GM12878 (cell line): ENCODE measurements around the gene ADAMTSL2. TPM values are rescaled to one million over a fixed set of nuclear protein-coding genes. Genes with fewer than 3 reads are reported as not detected.

ENCODE experiments used
- ATAC-seq: fragments of 200-7000 bp; cut with Tn5 transposase; 3 replicates; pipeline ENCODE4 v1.9.1; 2020; ENCODE audit warnings: mild to moderate bottlenecking, moderate library complexity
- BruUV-seq: library from RNA; stranded (reverse); fragments of 400-500 nt; replicated peaks from 2 replicates; lab custom pipeline; 2021; lab: Mats Ljungman, UMichigan
- CTCF ChIA-PET: fragments of 300-600 bp; sonication (Branson Sonifier 250); formaldehyde crosslinking; extraction: SDS; loops from one replicate; lab custom pipeline; 2021; ENCODE audit warnings: inconsistent platforms; lab: Yijun Ruan, JAX
- POLR2A ChIA-PET: fragments of 350-600 bp; formaldehyde crosslinking; extraction: SDS; loops from one replicate; lab custom pipeline; 2021; ENCODE audit warnings: inconsistent platforms; lab: Charles Lee
- RAD21 ChIA-PET: fragments of 300-600 bp; sonication (Branson Sonifier 250); formaldehyde crosslinking; loops from one replicate; lab custom pipeline; 2023; ENCODE audit warnings: antibody characterized with exemption; ENCODE audit not compliant: unreplicated experiment; lab: Charles Lee
- SMC1A ChIA-PET: fragments of 300-600 bp; sonication (Branson Sonifier 250); formaldehyde crosslinking; loops from one replicate; lab custom pipeline; 2023; ENCODE audit not compliant: unreplicated experiment, uncharacterized antibody; lab: Charles Lee
- DNase-seq: peaks from one replicate; pipeline ENCODE4 v3.0.0-alpha.2; 2011; ENCODE audit warnings: low read depth, low spot score
- FAIRE-seq: peaks from 3 replicates; lab custom pipeline; 2011; peaks lifted over from hg19 to GRCh38; lab: Jason Lieb, UNC
- H2AFZ ChIP-seq: 2 replicates; pipeline ENCODE4 v1.6.0; 2011; ENCODE audit warnings: low read depth, low read length, control low read depth; ENCODE audit not compliant: control insufficient read depth
- H3K27ac ChIP-seq: 2 replicates; pipeline ENCODE4 v1.5.1; 2011; ENCODE audit warnings: control low read depth; ENCODE audit not compliant: control insufficient read depth, insufficient read depth
- H3K27me3 ChIP-seq, 2 experiments: replicated peaks in 1 of 2; 2 replicates each; pipeline versions ENCODE4 v1.6.0 to v1.6.1; 2011; ENCODE audit warnings: low read length in 1 of 2; ENCODE audit not compliant: control insufficient read depth in 2 of 2, insufficient read depth in 2 of 2
- H3K36me3 ChIP-seq, 2 experiments: 2 replicates each; pipeline ENCODE4 v1.5.1; 2011; ENCODE audit warnings: low read length in 1 of 2; ENCODE audit not compliant: control insufficient read depth in 2 of 2, insufficient read depth in 2 of 2
- H3K4me1 ChIP-seq: 2 replicates; pipeline ENCODE4 v1.6.1; 2011; ENCODE audit warnings: mild to moderate bottlenecking, low read length, moderate library complexity, mixed read lengths; ENCODE audit not compliant: control insufficient read depth, insufficient read depth
- H3K4me2 ChIP-seq: 2 replicates; pipeline ENCODE4 v1.6.0; 2011; ENCODE audit warnings: control low read depth; ENCODE audit not compliant: control insufficient read depth, insufficient read depth
- H3K4me3 ChIP-seq: fragments of 200-600 bp; sonication (generic); 2 replicates; pipeline ENCODE4 v1.5.1; 2016
- H3K79me2 ChIP-seq: 2 replicates; pipeline ENCODE4 v1.6.0; 2011; ENCODE audit warnings: low read length; ENCODE audit not compliant: control insufficient read depth, insufficient read depth
- H3K9ac ChIP-seq: 2 replicates; pipeline ENCODE4 v1.8.0; 2011; ENCODE audit warnings: low read length, control low read depth, mixed read lengths; ENCODE audit not compliant: control insufficient read depth, insufficient read depth
- H3K9me3 ChIP-seq: replicated peaks from 3 replicates; pipeline ENCODE4 v1.5.1; 2011; ENCODE audit warnings: mild to moderate bottlenecking, low read length; ENCODE audit not compliant: control insufficient read depth, insufficient read depth
- H4K20me1 ChIP-seq: 2 replicates; pipeline ENCODE4 v1.6.0; 2011; ENCODE audit not compliant: control insufficient read depth, insufficient read depth
- CEBPB ChIP-seq, 2 experiments: fragments of 150-350 bp in 1 of 2; IDR thresholded peaks; 2 replicates each; pipeline ENCODE4 v1.6.1; 2012 to 2014; ENCODE audit warnings: low read depth in 2 of 2, low read length in 2 of 2, borderline replicate concordance in 1 of 2, inconsistent platforms in 1 of 2
- CHD1 ChIP-seq: IDR thresholded peaks from 2 replicates; pipeline ENCODE4 v1.6.1; 2012; ENCODE audit warnings: low read depth, low read length, improper control_type of control experiment
- ESRRA ChIP-seq: IDR thresholded peaks from 2 replicates; pipeline ENCODE4 v1.6.1; 2012; ENCODE audit warnings: mild to moderate bottlenecking, low read length, improper control_type of control experiment
- PAX5 ChIP-seq: IDR thresholded peaks from 2 replicates; pipeline ENCODE4 v1.6.1; 2011; ENCODE audit warnings: low read depth, low read length, borderline replicate concordance
- PAX8 ChIP-seq: fragments of 450-650 bp; IDR thresholded peaks from 2 replicates; pipeline ENCODE4 v1.6.1; 2017; ENCODE audit warnings: mild to moderate bottlenecking, moderate library complexity
- ZZZ3 ChIP-seq: IDR thresholded peaks from 2 replicates; pipeline ENCODE4 v1.6.1; 2011; ENCODE audit warnings: low read depth; ENCODE audit not compliant: control insufficient read depth, insufficient read length
- WGBS: methylation state at CpG from one replicate; pipeline ENCODE4 v1.1.6; 2016; ENCODE audit warnings: low lambda C conversion rate; ENCODE audit not compliant: insufficient replicate concordance, insufficient coverage; ENCODE audit errors: missing lambda C conversion rate; 5-methylcytosine and 5-hydroxymethylcytosine counted together
- in situ Hi-C: fragments of 300-500 bp; cut with MboI; formaldehyde crosslinking; loops from 9 replicates; pipeline ENCODE4 v1.14.3; 2018; ENCODE audit warnings: mixed read lengths
- intact Hi-C: fragments of 100-400 bp; cut with micrococcal nuclease; formaldehyde crosslinking; loops from one replicate; pipeline ENCODE4 v1.14.2; 2022; ENCODE audit not compliant: unreplicated experiment
- polyA plus RNA-seq, 11 experiments: library from polyadenylated mRNA; depleted of rRNA in 4 of 11; unstranded in 6 of 11; stranded (reverse) in 5 of 11; fragments of >200 nt; fragmentation: Nextera tagmentation in 4 of 11; fragmentation: Illumina TruSeq in 1 of 11; extraction: Ambion mirVana in 4 of 11; extraction: Trizol in 1 of 11; gene quantifications; 1 replicate in 1 of 11; 2 replicates in 10 of 11; pipeline versions ENCODE4 v1.2.1 to v1.2.3, GENCODE V29; 2011 to 2016; ENCODE audit warnings: inconsistent platforms in 2 of 11, missing spikeins in 2 of 11, low read depth in 1 of 11
- total RNA-seq, 4 experiments: library from RNA; depleted of rRNA in 3 of 4; stranded (reverse); fragments of >200 nt in 3 of 4; fragmentation: Illumina TruSeq in 1 of 4; extraction: Trizol in 1 of 4; gene quantifications; 2 replicates each; pipeline versions ENCODE4 v1.2.1 to v1.2.3, GENCODE V29; 2013 to 2021
- TF ChIP-seq, protein P1 (sequence below): fragments of 450-650 bp; IDR thresholded peaks from 2 replicates; pipeline ENCODE4 v1.6.1; 2017; ENCODE audit warnings: antibody characterized with exemption, mild to moderate bottlenecking, moderate library complexity
- TF ChIP-seq, protein P2 (sequence below): IDR thresholded peaks from 2 replicates; pipeline ENCODE4 v1.6.1; 2012; ENCODE audit warnings: low read depth, low read length, improper control_type of control experiment
- TF ChIP-seq, protein P3 (sequence below): IDR thresholded peaks from 2 replicates; pipeline ENCODE4 v1.6.1; 2012; ENCODE audit warnings: low read depth, low read length, improper control_type of control experiment

ADAMTSL2 gene
- total and polyA plus RNA-seq, 10 of the 15 experiments (the other 5 are each of a cell fraction or from before 2014, with no cell fraction given): 0.07 TPM; not detected in 9

DNA sequence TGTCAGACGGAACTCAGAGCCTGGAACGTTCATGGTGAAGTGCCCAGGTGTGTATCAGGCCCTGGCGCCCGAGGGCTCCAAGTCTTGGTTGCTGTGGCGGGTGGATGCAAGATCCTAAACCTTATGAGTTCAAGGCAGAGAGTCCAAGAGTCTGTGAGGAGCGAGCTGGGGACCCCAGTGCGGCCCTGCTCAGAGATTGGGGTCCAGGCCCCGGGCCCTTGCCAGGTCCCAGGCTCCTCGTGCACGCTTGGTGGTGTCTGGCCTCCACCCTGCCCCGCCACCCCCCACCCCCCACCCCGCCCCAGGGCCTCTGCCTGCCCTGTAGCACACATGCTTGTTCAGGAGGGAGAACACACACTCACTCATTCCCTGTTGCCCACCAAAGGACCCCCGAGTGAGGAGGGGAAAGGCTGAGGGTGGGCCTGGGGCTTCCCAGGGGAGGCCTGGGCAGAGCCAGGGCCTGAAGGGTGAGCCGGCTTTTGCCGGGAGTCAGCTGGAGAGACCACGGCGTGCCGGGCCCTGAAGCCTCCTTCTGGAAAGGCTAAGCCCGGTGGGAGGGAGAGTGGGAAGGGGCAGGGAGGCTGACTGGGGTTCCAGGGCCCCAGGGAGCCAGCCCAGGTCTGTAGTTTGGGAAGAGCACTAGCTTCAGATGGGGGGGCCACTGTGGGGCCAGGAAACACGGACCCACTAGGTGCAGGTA is 37.5 kb downstream of the ADAMTSL2 start:
- in situ Hi-C loops: no loop called here
- ATAC-seq: no peak

More for the DNA sequence above, 37.5 kb downstream of the ADAMTSL2 start:
- no peak for DNase-seq
- Histone ChIP-seq H3K36me3 (no peaks in the 10 kb centered on the region), H3K9ac (no peak overlapping the region), H4K20me1 (no peaks in the 10 kb centered on the region; the same call in 1 of the 2 replicates), H3K9me3 (no peaks in the 10 kb centered on the region), H3K79me2 (no peaks in the 10 kb centered on the region), H3K27me3 (no peaks in the 10 kb centered on the region; a peak in 2 of 4 replicates), H3K4me2 (no peak overlapping the region), H3K27ac (no peak overlapping the region), H2AFZ (no peak overlapping the region), H3K4me3 (no peak overlapping the region), H3K4me1 (no peaks in the 10 kb centered on the region; the same call in 1 of the 2 replicates)
- BruUV-seq: no TSS peak
- ChIA-PET RAD21 (no interaction called here), CTCF (no interaction called here), POLR2A (no interaction called here), SMC1A (no interaction called here)
- FAIRE-seq: no peak
- intact Hi-C loops: no loop called here
- WGBS: 34% methylated on average over 18 of the region's 20 CpGs
- TF ChIP-seq ESRRA: no peak
- TF ChIP-seq, protein P1, sequence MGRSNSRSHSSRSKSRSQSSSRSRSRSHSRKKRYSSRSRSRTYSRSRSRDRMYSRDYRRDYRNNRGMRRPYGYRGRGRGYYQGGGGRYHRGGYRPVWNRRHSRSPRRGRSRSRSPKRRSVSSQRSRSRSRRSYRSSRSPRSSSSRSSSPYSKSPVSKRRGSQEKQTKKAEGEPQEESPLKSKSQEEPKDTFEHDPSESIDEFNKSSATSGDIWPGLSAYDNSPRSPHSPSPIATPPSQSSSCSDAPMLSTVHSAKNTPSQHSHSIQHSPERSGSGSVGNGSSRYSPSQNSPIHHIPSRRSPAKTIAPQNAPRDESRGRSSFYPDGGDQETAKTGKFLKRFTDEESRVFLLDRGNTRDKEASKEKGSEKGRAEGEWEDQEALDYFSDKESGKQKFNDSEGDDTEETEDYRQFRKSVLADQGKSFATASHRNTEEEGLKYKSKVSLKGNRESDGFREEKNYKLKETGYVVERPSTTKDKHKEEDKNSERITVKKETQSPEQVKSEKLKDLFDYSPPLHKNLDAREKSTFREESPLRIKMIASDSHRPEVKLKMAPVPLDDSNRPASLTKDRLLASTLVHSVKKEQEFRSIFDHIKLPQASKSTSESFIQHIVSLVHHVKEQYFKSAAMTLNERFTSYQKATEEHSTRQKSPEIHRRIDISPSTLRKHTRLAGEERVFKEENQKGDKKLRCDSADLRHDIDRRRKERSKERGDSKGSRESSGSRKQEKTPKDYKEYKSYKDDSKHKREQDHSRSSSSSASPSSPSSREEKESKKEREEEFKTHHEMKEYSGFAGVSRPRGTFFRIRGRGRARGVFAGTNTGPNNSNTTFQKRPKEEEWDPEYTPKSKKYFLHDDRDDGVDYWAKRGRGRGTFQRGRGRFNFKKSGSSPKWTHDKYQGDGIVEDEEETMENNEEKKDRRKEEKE: no peak
- TF ChIP-seq CEBPB (IDR thresholded peaks at IDR 0.05; ENCODE audit: borderline replicate concordance in 1 of 2, low read depth in 2 of 2, low read length in 2 of 2): no peak
- TF ChIP-seq CHD1: no peak
- TF ChIP-seq, protein P2, sequence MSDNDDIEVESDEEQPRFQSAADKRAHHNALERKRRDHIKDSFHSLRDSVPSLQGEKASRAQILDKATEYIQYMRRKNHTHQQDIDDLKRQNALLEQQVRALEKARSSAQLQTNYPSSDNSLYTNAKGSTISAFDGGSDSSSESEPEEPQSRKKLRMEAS: no peak
- TF ChIP-seq, protein P3, sequence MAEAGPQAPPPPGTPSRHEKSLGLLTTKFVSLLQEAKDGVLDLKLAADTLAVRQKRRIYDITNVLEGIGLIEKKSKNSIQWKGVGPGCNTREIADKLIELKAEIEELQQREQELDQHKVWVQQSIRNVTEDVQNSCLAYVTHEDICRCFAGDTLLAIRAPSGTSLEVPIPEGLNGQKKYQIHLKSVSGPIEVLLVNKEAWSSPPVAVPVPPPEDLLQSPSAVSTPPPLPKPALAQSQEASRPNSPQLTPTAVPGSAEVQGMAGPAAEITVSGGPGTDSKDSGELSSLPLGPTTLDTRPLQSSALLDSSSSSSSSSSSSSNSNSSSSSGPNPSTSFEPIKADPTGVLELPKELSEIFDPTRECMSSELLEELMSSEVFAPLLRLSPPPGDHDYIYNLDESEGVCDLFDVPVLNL: no peak
- TF ChIP-seq PAX8: no peak
- no peak for TF ChIP-seq ZZZ3
- TF ChIP-seq PAX5: no peak
